EH (cell line): ENCODE data around the gene UTP15.

Source experiments
- DNase-seq: peaks from one replicate; pipeline ENCODE4 v3.0.0-alpha.2; 2015; ENCODE audit warnings: low read depth

The UTP15 gene

DNA sequence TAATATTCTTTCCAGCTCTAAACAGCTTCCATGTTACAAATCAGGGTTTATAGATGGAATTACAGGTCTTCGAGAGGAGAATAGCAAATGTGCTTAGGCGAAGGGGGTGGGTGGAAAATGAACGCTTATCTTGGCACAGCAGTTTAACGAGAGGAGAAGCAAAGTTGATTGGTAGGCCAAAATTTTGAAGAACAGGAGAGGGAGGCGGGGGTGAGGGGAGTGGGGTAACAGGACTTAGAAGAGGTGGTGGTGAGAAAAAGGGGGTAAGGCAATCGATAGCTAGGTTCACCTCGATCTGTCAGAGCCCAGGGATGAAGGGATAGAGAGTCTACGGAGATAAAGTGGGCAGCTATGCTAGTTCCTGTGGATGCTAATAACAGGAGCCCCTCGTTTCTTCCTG is 868 bp upstream of the UTP15 start:
- peak; percentile 21 for DNase-seq

GRCh38 chr5:73565969-73566547 is 515 bp downstream of the UTP15 start:
- no peak for DNase-seq

GRCh38 chr5:73582285-73583145 is 17.0 kb downstream of the UTP15 start:
- no peak for DNase-seq

DNA sequence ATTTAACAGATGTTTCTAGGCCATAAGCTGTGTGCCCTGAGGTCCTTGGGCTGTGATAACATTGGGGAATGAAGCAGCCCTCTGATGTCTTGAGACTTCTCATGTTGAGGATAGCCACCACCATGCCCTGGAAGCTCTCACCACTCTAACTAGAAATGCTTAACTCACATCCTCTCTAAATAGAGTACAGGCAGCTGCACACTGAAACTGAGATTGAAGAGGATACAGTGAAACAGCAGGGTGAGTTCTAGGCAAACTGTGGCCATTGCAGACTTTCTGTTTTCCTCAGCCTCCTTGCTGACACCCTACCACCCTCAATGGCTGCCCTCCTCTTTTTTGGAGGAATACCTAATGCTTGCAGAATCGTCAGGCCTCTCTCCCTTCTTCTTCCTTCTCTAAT is 22.4 kb downstream of the UTP15 start:
- no peak for DNase-seq

DNA sequence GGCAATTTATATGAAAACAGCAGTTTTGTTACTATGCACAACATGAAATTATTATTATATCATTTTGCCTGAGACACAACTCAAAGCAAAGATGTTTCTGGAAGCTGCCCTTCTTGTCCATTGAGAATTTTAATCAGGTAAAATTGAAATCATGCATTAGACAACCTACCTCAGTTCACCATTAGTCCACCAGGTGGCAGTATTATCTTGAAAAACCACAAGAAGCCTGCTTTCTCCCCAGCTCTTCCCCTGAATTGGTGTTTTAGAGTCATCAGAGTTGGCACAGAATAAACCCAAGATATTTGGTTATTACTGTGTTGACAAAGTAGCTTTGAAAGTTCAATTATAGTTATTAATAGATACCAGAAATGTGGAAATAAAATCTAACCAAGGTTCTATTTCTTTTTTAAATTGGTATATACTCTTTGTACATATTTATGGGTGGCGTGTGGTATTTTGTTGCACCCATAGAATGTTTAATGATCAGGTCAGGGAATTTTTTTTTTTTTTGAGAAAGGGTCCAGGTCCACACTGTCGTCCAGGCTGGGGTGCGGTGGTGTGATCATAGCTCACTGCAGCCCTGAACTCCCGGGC is 25.7 kb downstream of the UTP15 start:
- DNase-seq: peak; percentile 80

DNA sequence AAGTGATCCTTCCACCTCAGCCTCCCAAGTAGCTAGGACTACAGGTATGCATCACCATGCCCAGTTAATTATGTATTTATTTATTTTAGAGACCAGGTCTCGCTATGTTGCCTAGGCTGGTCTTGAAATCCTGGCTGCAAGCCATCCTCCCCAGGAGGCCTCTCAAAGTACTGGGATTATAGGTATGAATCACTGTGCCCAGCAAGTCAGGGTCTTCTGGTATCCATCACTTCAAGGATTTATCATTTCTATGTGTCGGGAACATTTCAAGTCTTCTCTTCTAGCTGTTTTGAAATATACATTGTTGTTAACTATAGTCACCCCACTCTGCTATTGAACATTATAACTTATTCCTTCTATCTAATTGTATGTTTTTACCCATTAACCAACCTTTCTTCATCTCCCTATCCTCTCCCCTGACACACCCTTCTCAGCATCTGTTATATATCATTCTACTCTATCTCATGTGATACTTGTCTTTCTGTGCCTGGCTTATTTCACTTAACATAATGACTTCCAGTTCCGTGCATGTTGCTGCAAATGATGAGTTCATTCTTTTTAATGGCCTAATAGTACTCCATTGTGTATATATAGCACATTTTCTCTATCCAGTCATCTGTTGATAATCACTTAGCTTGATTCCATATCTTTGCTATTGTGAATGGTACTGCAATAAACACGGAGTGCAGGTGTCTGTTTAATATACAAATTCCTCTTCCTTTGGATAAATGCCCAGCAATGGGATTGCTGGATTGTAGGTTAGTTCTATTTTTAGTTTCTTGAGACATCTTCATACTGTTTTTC is 26.4 kb downstream of the UTP15 start:
- DNase-seq: peak; percentile 62

GRCh38 chr5:73592551-73592950 is 27.0 kb downstream of the UTP15 start:
- DNase-seq: peak; percentile 75

- peak; percentile 38 for DNase-seq
Observed at GRCh38 chr5:73596705-73597328, 31.3 kb downstream of the UTP15 start.

DNA sequence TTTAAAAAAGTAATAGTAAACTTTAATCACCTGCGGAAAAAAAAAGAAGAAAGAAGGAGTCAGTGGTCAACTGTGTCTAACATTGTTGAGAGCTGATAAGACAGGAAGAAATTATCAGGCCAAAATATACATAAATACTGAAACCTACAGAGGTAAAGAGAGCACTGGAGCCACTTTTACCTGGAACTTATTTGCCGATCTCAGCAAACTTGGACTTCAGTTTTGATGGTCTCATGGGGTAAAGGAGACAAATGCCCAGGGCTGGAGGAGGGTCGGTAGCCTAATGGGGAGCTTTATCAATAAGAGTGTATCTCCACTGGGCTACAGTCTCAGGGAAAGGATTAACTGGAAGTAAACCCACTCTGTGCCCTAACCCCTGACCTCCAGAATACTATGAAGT is 33.8 kb downstream of the UTP15 start:
- DNase-seq: no peak

DNA sequence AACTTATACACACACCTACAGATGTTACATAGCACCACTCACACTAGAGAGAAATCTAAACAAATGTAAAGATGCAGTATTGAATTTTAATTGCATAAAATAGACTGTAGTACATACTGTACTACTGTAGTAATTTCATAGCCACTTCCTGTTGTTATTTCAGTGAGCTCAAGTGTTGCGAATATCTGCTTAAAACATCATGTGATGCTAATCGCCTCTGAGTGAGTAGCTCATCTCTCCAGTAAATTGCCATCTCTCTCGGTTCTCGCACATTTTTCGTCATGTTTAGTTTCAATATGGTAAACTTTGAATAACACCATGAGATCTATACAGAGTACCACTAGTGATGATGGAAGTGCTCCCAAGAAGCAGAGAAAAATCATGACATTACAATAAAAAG is 38.5 kb downstream of the UTP15 start:
- no peak for DNase-seq

- peak; percentile 54 for DNase-seq
Observed at GRCh38 chr5:73605223-73606087, 39.9 kb downstream of the UTP15 start.

DNA sequence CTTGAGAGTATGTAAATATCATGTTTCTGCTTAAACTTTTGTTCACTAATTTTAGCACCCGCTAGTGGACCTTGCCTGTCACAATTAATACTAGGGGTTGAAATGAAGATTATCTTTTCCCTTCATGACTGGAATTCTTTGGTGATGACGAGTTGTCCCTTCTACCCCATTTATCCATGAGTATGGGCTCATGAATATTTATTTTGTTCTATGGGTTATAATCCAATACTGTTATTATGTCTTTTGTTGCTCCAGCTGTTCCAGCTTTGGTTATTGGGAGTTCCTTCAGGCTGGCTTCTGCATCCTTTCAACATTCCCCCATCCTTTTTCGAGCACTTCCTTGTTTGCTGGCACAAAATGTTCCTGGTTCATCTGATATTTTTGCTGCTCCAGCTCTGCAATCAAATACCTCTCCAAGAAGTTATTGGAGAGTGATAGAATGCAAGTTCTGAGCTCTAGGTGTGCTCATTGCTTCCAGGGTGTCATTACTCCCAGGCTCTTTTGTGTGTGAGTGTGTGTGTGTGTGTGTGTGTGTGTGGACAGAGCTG is 40.7 kb downstream of the UTP15 start:
- DNase-seq: peak; percentile 22

DNA sequence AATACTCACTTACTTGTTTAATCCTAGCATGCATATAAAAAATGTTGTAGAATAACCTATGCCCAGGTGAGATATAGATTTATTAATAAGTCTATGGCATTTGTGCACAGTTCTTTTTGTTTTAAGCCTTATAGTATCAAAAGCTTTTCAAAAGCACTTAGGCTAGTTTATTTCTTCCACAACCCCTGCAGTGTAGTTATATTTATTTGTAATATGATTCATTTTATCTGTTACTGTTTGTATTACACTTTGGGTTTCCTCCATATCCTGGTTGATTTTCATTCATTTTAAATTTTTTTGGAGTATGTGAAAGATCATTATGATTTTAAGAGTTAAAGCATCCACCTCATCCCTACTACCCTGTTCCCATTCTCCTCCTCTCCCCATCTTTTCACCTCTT is 41.7 kb downstream of the UTP15 start:
- DNase-seq: no peak

- DNase-seq: no peak
Observed at GRCh38 chr5:73612799-73613198, 47.3 kb downstream of the UTP15 start.

DNA sequence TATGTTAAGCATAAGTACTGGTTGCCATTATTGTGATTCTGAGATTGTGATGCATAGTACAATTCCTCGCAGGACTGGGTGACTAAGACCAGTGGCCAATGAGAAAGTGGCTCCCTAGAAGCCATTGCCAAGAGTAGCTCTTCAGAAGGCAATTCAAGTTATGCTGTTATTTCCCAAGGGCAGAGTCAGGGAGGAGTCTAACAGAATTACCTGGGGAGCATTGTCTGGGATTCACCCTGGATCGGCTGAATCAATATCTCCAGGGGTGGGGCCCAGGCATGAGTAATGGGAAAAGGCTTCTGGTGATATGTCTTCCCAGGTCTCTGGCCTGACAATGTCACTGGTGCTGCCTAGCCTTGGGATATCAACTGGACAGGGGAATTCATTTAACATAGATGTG is 49.5 kb downstream of the UTP15 start:
- no peak for DNase-seq

DNA sequence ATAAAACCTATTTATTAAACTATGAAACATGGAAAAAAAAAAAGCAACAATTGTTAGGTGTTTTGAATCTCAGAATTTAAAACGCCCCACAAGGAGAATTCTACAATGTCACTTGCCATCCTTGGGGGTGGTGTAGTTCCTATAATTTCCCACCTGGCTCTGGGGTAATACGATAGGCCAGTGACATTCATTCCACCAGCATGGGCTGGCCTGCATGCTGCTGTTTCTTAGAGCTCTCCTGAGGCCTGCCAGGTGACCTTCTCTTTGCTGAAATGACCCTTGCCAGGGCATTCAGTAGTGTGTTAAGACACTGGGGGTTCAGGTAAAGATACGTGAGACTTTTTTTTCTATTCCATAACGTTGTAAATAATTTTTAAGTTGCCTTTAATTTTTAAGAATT is 50.4 kb downstream of the UTP15 start:
- DNase-seq: no peak

- peak; percentile 72 for DNase-seq
Observed at GRCh38 chr5:73617510-73618279, 52.2 kb downstream of the UTP15 start.

DNA sequence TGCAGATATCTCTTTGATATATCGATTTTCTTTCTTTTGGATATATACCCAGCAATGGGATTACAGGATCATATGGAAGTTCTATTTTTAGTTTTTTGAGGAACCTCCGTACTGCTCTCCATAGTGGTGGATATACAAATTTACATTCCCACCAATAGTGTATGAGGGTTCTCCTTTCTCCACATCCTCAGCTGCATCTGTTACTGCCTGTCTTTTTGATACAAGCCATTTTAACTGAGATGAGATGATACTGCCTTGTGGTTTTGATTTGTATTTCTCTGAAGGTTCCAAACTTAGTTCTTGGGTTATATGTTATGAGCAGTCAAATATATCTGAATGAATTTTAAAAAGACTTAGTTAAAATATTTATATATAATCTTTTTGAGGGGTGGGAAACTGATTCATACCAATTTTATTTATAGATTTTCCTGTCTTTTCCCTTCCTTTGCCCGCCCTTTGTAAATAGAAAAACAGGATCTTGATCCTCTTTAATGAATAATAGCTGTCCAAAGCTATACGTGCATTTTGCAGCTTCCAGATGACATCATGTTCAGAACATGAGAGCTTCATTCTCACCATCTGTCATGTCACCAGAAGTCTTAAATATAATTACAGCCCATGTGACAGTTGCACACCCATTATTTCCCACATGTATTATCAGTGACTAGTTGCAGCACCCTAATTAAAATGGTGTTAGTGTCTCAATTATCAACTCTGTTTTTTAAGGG is 54.2 kb downstream of the UTP15 start:
- DNase-seq: peak; percentile 12

DNA sequence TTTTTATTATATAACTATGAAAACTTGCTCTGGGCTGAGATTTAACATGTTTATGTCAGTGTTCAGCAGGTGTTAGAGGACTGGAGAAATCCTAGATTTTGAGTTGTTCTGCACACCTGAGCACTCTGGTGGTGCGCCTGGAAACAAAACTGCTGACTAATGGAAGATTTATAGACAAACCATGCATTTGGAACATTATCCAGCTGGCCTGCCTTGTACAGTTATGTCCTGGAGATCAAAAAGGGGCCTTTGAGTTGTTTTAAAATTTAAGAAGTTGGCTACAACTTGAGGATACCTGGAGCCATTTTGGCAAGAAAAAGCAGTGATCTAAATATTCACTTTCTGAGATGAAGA is 54.8 kb downstream of the UTP15 start:
- DNase-seq: no peak
